Liver (tissue), 9 donors: ENCODE results near the gene BAZ2B. TPM values are rescaled to one million over a fixed set of nuclear protein-coding genes. Genes with fewer than 3 reads are reported as not detected.

ENCODE experiments used
- DNase-seq: peaks from one replicate; pipeline ENCODE4 v3.0.0-alpha.2; 2017; ENCODE audit warnings: low spot score
- H3K27ac ChIP-seq, 2 donors: one replicate each; pipeline ENCODE4 v1.7.0; 2013; ENCODE audit warnings: inconsistent platforms in 2 of 2, low read length in 2 of 2, control low read depth in 1 of 2, low read depth in 1 of 2, mild to moderate bottlenecking in 1 of 2
- H3K27me3 ChIP-seq, 4 donors: one replicate each; pipeline versions ENCODE4 v1.6.1 to v1.7.0; 2013; ENCODE audit warnings: low read length in 3 of 4, inconsistent platforms in 1 of 4, mild to moderate bottlenecking in 1 of 4, moderate library complexity in 1 of 4; ENCODE audit not compliant: control insufficient read depth in 4 of 4, insufficient read depth in 4 of 4
- H3K36me3 ChIP-seq, 4 donors: one replicate each; pipeline versions ENCODE4 v1.6.1 to v1.7.0; 2013; ENCODE audit warnings: low read length in 3 of 4, mild to moderate bottlenecking in 3 of 4, low read depth in 1 of 4, moderate library complexity in 1 of 4; ENCODE audit not compliant: control insufficient read depth in 4 of 4, insufficient read depth in 3 of 4
- H3K4me1 ChIP-seq, 4 donors: one replicate each; pipeline versions ENCODE4 v1.6.1 to v1.7.0; 2013; ENCODE audit warnings: low read length in 3 of 4, mild to moderate bottlenecking in 3 of 4, moderate library complexity in 1 of 4; ENCODE audit not compliant: control insufficient read depth in 4 of 4, insufficient read depth in 4 of 4
- H3K4me3 ChIP-seq, 3 donors: one replicate each; pipeline versions ENCODE4 v1.6.1 to v1.7.0; 2013; ENCODE audit warnings: low read length in 3 of 3, control low read depth in 1 of 3, low read depth in 1 of 3, mild to moderate bottlenecking in 1 of 3
- H3K9ac ChIP-seq, 2 donors: one replicate each; pipeline ENCODE4 v1.7.0; 2013; ENCODE audit warnings: low read length in 2 of 2, mild to moderate bottlenecking in 2 of 2, moderate library complexity in 2 of 2, control low read depth in 1 of 2, low read depth in 1 of 2
- H3K9me3 ChIP-seq, 4 donors: one replicate each; pipeline versions ENCODE4 v1.6.1 to v1.7.0; 2013; ENCODE audit warnings: low read length in 3 of 4; ENCODE audit not compliant: control insufficient read depth in 4 of 4
- CTCF ChIP-seq: fragments of 150-350 bp; IDR thresholded peaks from 2 replicates; pipeline ENCODE4 v1.5.1; 2017; ENCODE audit warnings: improper control_type of control experiment, low read depth, low read length; ENCODE audit not compliant: missing input control
- EGR1 ChIP-seq, 2 donors: IDR thresholded peaks; 2 replicates each; pipeline ENCODE4 v1.6.1; 2016 to 2018; ENCODE audit warnings: antibody characterized with exemption in 2 of 2, low read depth in 2 of 2
- FOXA1 ChIP-seq: IDR thresholded peaks from 2 replicates; pipeline ENCODE4 v1.6.1; 2016; ENCODE audit warnings: antibody characterized with exemption
- FOXA2 ChIP-seq: IDR thresholded peaks from 2 replicates; pipeline ENCODE4 v1.6.1; 2016; ENCODE audit warnings: antibody characterized with exemption
- GABPA ChIP-seq, 2 donors: IDR thresholded peaks in 1 of 2; conservative IDR thresholded peaks in 1 of 2; 2 replicates each; pipeline ENCODE4 v1.6.1; 2016; ENCODE audit warnings: antibody characterized with exemption in 2 of 2, mild to moderate bottlenecking in 1 of 2, moderate library complexity in 1 of 2
- HNF4A ChIP-seq, 2 donors: conservative IDR thresholded peaks; 2 replicates each; pipeline ENCODE4 v1.6.1; 2016; ENCODE audit warnings: antibody characterized with exemption in 2 of 2, mild to moderate bottlenecking in 2 of 2
- HNF4G ChIP-seq: IDR thresholded peaks from 2 replicates; pipeline ENCODE4 v1.6.1; 2016; ENCODE audit warnings: antibody characterized with exemption
- JUND ChIP-seq, 2 donors: IDR thresholded peaks; 2 replicates each; pipeline ENCODE4 v1.6.1; 2016; ENCODE audit warnings: antibody characterized with exemption in 2 of 2
- NR2F2 ChIP-seq: IDR thresholded peaks from 2 replicates; pipeline ENCODE4 v1.6.1; 2016; ENCODE audit warnings: antibody characterized with exemption
- RAD21 ChIP-seq, 2 donors: IDR thresholded peaks; 2 replicates each; pipeline ENCODE4 v1.6.1; 2016; ENCODE audit warnings: antibody characterized with exemption in 2 of 2, mild to moderate bottlenecking in 2 of 2
- REST ChIP-seq: IDR thresholded peaks from 2 replicates; pipeline ENCODE4 v1.6.1; 2016; ENCODE audit warnings: antibody characterized with exemption, mild to moderate bottlenecking
- RXRA ChIP-seq, 2 donors: IDR thresholded peaks; 2 replicates each; pipeline ENCODE4 v1.6.1; 2017 to 2018; ENCODE audit warnings: antibody characterized with exemption in 2 of 2, mild to moderate bottlenecking in 1 of 2
- SP1 ChIP-seq: IDR thresholded peaks from 2 replicates; pipeline ENCODE4 v1.6.1; 2018; ENCODE audit warnings: antibody characterized with exemption, mild to moderate bottlenecking
- TAF1 ChIP-seq: conservative IDR thresholded peaks from 2 replicates; pipeline ENCODE4 v1.6.1; 2016; ENCODE audit warnings: antibody characterized with exemption, mild to moderate bottlenecking
- YY1 ChIP-seq: IDR thresholded peaks from 2 replicates; pipeline ENCODE4 v1.6.1; 2016; ENCODE audit warnings: antibody characterized with exemption, mild to moderate bottlenecking
- WGBS: extraction: QIAGEN DNeasy Blood & Tissue Kit; methylation state at CpG from one replicate; pipeline ENCODE4 v1.1.7; 2013; 5-methylcytosine and 5-hydroxymethylcytosine counted together
- polyA plus RNA-seq, 2 donors: library from polyadenylated mRNA; stranded (reverse) in 1 of 2; unstranded in 1 of 2; fragments of 200-250 nt in 1 of 2; fragments of >200 nt in 1 of 2; fragmentation: Nextera tagmentation in 1 of 2; extraction: Ambion mirVana in 1 of 2; gene quantifications; one replicate each; pipeline versions ENCODE4 v1.2.1 to v1.2.3, GENCODE V29; 2013 to 2015
- total RNA-seq, 2 donors: library from RNA; depleted of rRNA; stranded (reverse); fragments of >200 nt; gene quantifications; one replicate each; pipeline ENCODE4 v1.2.3, GENCODE V29; 2014
- TF ChIP-seq, protein P1 (sequence below): IDR thresholded peaks from 2 replicates; pipeline ENCODE4 v1.6.1; 2016; ENCODE audit warnings: antibody characterized with exemption
- TF ChIP-seq, protein P2 (sequence below): IDR thresholded peaks from 2 replicates; pipeline ENCODE4 v1.6.1; 2016; ENCODE audit warnings: antibody characterized with exemption
- TF ChIP-seq, protein P3 (sequence below): IDR thresholded peaks from 2 replicates; pipeline ENCODE4 v1.6.1; 2016; ENCODE audit warnings: antibody characterized with exemption
- donor health status: healthy.
- donor health status: healthy.
- donor health status: healthy.
- donor health status: healthy.
- donor health status: healthy.

BAZ2B gene
- total and polyA plus RNA-seq, 4 donors = 6.7 to 61.0 (median 24.9) TPM

- no peaks in the 10 kb centered on the region for H3K9me3 ChIP-seq
- peaks cover 0 to 2% (median 1%) of the 10 kb centered on the region in 4 donors for H3K36me3 ChIP-seq
- no peak overlapping the region for H3K4me3 ChIP-seq
- TF ChIP-seq HNF4A (conservative IDR thresholded peaks at IDR 0.05) = no peak
- H3K9ac ChIP-seq = no peak overlapping the region
- H3K27me3 ChIP-seq = no peaks in the 10 kb centered on the region
- H3K27ac ChIP-seq = no peak overlapping the region
- no peak for DNase-seq
- H3K4me1 ChIP-seq = peaks cover 0 to 1% (median 0%) of the 10 kb centered on the region in 4 donors
- WGBS = 92% methylated on average over 2 of the region's 2 CpGs
These were observed 54.1 kb downstream of the BAZ2B start for GRCh38 chr2:159562248-159562647.

DNA sequence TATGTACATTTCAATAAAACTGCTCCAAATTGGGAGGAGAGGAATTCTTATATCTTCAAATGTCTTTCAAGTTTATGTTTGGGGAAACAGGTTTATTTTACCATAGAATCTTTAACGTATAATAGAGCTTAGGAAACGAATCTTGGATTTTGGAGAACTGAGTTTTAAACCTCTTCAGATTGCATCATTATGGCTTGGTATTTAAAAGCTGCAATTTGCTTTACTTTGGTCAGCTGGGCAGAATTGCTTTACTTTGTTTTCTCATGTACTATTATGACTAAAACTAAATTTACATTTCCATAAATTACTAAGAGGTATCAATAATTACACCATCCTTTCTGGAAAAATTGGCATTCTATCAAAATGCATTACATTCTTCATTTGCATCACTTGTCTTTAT, 54.6 kb downstream of the BAZ2B start:
- 95% methylated on average over 2 of the region's 2 CpGs for WGBS
- no peak for DNase-seq
- no peak overlapping the region for H3K4me3 ChIP-seq
- H3K27ac ChIP-seq = no peak overlapping the region
- H3K27me3 ChIP-seq = no peaks in the 10 kb centered on the region
- H3K4me1 ChIP-seq = peaks cover 0 to 3% (median 0%) of the 10 kb centered on the region in 4 donors
- TF ChIP-seq TAF1 (no peak), REST (no peak)
- no peaks in the 10 kb centered on the region for H3K9me3 ChIP-seq
- H3K9ac ChIP-seq = no peak overlapping the region
- H3K36me3 ChIP-seq = peaks cover 0 to 2% (median 0%) of the 10 kb centered on the region in 4 donors

DNA sequence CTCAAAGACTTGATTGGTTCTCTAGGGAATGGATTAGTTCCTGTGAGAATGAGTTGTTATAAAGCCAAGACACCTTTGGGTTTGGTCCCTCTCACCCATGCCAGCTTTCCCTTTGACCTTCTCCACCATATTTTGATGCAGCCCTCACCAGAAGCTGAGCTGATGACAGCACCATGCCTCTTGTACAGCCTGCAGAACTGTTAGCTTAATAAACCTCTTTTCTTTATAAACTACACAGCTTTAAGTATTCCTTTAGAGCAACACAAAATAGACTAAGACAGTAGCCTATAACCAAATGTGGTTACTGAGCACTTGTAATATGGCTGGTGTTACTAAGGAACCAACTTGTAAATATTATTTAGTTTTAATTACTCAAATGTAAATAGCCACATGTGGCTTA, 55.1 kb downstream of the BAZ2B start:
- no peak overlapping the region for H3K27ac ChIP-seq
- DNase-seq = no peak
- H3K4me3 ChIP-seq = no peak overlapping the region
- H3K4me1 ChIP-seq = peaks cover 0 to 3% (median 0%) of the 10 kb centered on the region in 4 donors
- H3K27me3 ChIP-seq = no peaks in the 10 kb centered on the region
- no peak overlapping the region for H3K9ac ChIP-seq
- no peaks in the 10 kb centered on the region for H3K9me3 ChIP-seq
- TF ChIP-seq FOXA2 (no peak), SP1 (no peak), JUND (IDR thresholded peaks at IDR 0.05) (no peak), RAD21 (IDR thresholded peaks at IDR 0.05) (no peak), CTCF (no peak), HNF4G (no peak), GABPA (IDR thresholded peaks at IDR 0.05 in 1 of 2, conservative IDR thresholded peaks at IDR 0.05 in 1 of 2) (no peak), HNF4A (conservative IDR thresholded peaks at IDR 0.05) (no peak), YY1 (no peak), FOXA1 (no peak), TAF1 (no peak), NR2F2 (no peak), EGR1 (IDR thresholded peaks at IDR 0.05; ENCODE audit: low read depth in 2 of 2) (no peak), RXRA (IDR thresholded peaks at IDR 0.05) (no peak)
- TF ChIP-seq, protein P1, sequence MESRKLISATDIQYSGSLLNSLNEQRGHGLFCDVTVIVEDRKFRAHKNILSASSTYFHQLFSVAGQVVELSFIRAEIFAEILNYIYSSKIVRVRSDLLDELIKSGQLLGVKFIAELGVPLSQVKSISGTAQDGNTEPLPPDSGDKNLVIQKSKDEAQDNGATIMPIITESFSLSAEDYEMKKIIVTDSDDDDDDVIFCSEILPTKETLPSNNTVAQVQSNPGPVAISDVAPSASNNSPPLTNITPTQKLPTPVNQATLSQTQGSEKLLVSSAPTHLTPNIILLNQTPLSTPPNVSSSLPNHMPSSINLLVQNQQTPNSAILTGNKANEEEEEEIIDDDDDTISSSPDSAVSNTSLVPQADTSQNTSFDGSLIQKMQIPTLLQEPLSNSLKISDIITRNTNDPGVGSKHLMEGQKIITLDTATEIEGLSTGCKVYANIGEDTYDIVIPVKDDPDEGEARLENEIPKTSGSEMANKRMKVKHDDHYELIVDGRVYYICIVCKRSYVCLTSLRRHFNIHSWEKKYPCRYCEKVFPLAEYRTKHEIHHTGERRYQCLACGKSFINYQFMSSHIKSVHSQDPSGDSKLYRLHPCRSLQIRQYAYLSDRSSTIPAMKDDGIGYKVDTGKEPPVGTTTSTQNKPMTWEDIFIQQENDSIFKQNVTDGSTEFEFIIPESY = no peak
- TF ChIP-seq, protein P2, sequence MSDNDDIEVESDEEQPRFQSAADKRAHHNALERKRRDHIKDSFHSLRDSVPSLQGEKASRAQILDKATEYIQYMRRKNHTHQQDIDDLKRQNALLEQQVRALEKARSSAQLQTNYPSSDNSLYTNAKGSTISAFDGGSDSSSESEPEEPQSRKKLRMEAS = no peak
- TF ChIP-seq, protein P3, sequence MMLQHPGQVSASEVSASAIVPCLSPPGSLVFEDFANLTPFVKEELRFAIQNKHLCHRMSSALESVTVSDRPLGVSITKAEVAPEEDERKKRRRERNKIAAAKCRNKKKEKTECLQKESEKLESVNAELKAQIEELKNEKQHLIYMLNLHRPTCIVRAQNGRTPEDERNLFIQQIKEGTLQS = no peak
- H3K36me3 ChIP-seq = peaks cover 0 to 2% (median 0%) of the 10 kb centered on the region in 4 donors
